DMS 273 treated with DMSO at 0.1 percent for 48 hours (cell line): Measurements from ENCODE around the gene IGF2R.

Experiments
- DNase-seq: peaks from one replicate; lab custom pipeline; 2025; lab: John Stamatoyannopoulos, UW

IGF2R gene

GRCh38 chr6:160027076-160027475 lies 58.2 kb downstream of the IGF2R start:
- no peak for DNase-seq

- no peak for DNase-seq
These were observed 59.0 kb downstream of the IGF2R start for GRCh38 chr6:160027931-160028330.

- no peak for DNase-seq
These were observed 59.8 kb downstream of the IGF2R start for GRCh38 chr6:160028487-160029275.

GRCh38 chr6:160029525-160029924 lies 60.6 kb downstream of the IGF2R start:
- DNase-seq: no peak

- DNase-seq: no peak
These were observed 61.2 kb downstream of the IGF2R start for GRCh38 chr6:160030103-160030502.

- DNase-seq: no peak
These were observed 62.6 kb downstream of the IGF2R start for GRCh38 chr6:160031442-160031841.

- DNase-seq: no peak
These were observed 63.0 kb downstream of the IGF2R start for GRCh38 chr6:160031871-160032270.

- DNase-seq: no peak
These were observed 63.7 kb downstream of the IGF2R start for GRCh38 chr6:160032538-160032937.

- no peak for DNase-seq
These were observed 65.4 kb downstream of the IGF2R start for GRCh38 chr6:160034036-160034930.

GRCh38 chr6:160035241-160035640 lies 66.4 kb downstream of the IGF2R start:
- DNase-seq: no peak

GRCh38 chr6:160035693-160036330 lies 66.9 kb downstream of the IGF2R start:
- DNase-seq: no peak

- DNase-seq: no peak
These were observed 67.4 kb downstream of the IGF2R start for GRCh38 chr6:160036331-160036695.

- no peak for DNase-seq
These were observed 67.9 kb downstream of the IGF2R start for GRCh38 chr6:160036790-160037206.

- DNase-seq: no peak
These were observed 69.6 kb downstream of the IGF2R start for GRCh38 chr6:160038479-160038878.

- DNase-seq: no peak
These were observed 70.6 kb downstream of the IGF2R start for GRCh38 chr6:160039441-160039840.

- no peak for DNase-seq
These were observed 71.2 kb downstream of the IGF2R start for GRCh38 chr6:160040055-160040454.

- no peak for DNase-seq
These were observed 71.8 kb downstream of the IGF2R start for GRCh38 chr6:160040527-160041264.

- DNase-seq: no peak
These were observed 72.7 kb downstream of the IGF2R start for GRCh38 chr6:160041608-160042007.

GRCh38 chr6:160042014-160042773 lies 73.3 kb downstream of the IGF2R start:
- no peak for DNase-seq

- DNase-seq: no peak
These were observed 74.0 kb downstream of the IGF2R start for GRCh38 chr6:160042788-160043301.

GRCh38 chr6:160043784-160044183 lies 74.9 kb downstream of the IGF2R start:
- no peak for DNase-seq
